Activated T-cell treated with anti-CD3 and anti-CD28 coated beads, Interleukin-2, amount 50 U/mL, for 1 hour (primary cell): ENCODE data around the gene EGFR.

Source experiments
- DNase-seq: peaks from one replicate; pipeline ENCODE4 v3.0.0-alpha.2; 2020

Gene EGFR

GRCh38 chr7:55131142-55131929 is 112.5 kb downstream of the EGFR start:
- DNase-seq, result no peak

- DNase-seq, result no peak
Observed at GRCh38 chr7:55132550-55132889, 113.7 kb downstream of the EGFR start.

- no peak for DNase-seq
Observed at GRCh38 chr7:55132890-55133551, 114.2 kb downstream of the EGFR start.

- DNase-seq, result no peak
Observed at GRCh38 chr7:55133630-55134358, 115.0 kb downstream of the EGFR start.

GRCh38 chr7:55134359-55134725 is 115.5 kb downstream of the EGFR start:
- DNase-seq, result no peak

GRCh38 chr7:55134786-55135185 is 116.0 kb downstream of the EGFR start:
- DNase-seq, result no peak

GRCh38 chr7:55135462-55135861 is 116.6 kb downstream of the EGFR start:
- DNase-seq, result no peak

- DNase-seq, result no peak
Observed at GRCh38 chr7:55138663-55139062, 119.8 kb downstream of the EGFR start.

GRCh38 chr7:55140221-55140940 is 121.6 kb downstream of the EGFR start:
- no peak for DNase-seq

- DNase-seq, result no peak
Observed at GRCh38 chr7:55140941-55141278, 122.1 kb downstream of the EGFR start.

- DNase-seq, result no peak
Observed at GRCh38 chr7:55142919-55143600, 124.2 kb downstream of the EGFR start.

- DNase-seq, result no peak
Observed at GRCh38 chr7:55144333-55145317, 125.8 kb downstream of the EGFR start.

- no peak for DNase-seq
Observed at GRCh38 chr7:55145606-55146005, 126.8 kb downstream of the EGFR start.

GRCh38 chr7:55147101-55147500 is 128.3 kb downstream of the EGFR start:
- DNase-seq, result no peak

GRCh38 chr7:55147736-55148135 is 128.9 kb downstream of the EGFR start:
- no peak for DNase-seq

GRCh38 chr7:55148571-55148970 is 129.8 kb downstream of the EGFR start:
- DNase-seq, result no peak

- DNase-seq, result no peak
Observed at GRCh38 chr7:55149001-55149400, 130.2 kb downstream of the EGFR start.

- no peak for DNase-seq
Observed at GRCh38 chr7:55150166-55150565, 131.3 kb downstream of the EGFR start.

GRCh38 chr7:55150709-55151451 is 132.1 kb downstream of the EGFR start:
- DNase-seq, result no peak

- no peak for DNase-seq
Observed at GRCh38 chr7:55152516-55152915, 133.7 kb downstream of the EGFR start.

- no peak for DNase-seq
Observed at GRCh38 chr7:55154096-55154495, 135.3 kb downstream of the EGFR start.
